ENCODE measurements around the gene EPB42.

DNA sequence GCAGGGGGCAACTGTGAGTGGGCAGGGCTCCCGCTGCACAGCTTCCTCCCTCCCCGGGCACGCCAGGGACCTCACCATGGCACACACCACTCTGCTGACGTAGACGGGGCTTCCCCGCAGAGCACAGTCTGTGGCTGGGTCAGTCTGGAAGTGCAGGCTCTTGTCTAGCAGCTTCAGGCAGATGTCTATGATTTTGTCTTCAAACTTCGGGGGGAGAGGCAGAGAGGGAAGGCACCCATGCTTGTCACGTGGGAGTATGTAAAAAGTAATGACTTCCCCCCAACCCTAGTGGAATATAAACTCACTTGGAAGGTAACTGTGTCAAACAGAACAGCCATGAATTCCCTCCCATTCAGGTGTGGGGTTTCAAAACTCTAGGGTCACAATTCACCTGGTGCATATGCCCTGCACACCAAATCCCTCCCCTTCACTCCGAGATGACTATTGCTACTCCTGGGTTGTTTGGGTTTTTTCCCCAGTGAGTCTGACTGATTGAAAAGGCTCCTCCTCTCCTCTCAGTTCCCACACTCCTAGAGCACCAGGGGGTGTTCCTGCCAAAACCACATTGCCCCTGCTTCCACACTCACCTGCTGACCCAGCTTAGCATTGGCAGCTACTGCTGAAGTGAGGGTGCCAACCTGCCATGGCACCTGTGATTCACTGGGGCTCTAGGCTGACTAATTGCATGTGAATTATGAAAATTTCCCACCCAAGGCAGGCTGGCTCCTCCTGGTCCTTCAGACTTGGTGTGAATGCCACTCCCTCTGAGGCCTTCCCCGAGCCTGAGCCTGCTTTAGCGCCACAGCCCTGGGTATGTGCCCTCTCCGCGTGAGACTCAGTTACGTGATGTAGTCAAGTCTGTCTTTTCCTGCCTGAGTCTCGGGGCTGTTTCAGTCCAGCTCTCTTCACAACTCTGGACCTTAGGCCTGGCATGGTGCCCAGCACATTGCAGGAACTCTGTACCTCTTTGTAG lies 32.9 kb upstream of the EPB42 start:
- TF ChIP-seq, protein P1, sequence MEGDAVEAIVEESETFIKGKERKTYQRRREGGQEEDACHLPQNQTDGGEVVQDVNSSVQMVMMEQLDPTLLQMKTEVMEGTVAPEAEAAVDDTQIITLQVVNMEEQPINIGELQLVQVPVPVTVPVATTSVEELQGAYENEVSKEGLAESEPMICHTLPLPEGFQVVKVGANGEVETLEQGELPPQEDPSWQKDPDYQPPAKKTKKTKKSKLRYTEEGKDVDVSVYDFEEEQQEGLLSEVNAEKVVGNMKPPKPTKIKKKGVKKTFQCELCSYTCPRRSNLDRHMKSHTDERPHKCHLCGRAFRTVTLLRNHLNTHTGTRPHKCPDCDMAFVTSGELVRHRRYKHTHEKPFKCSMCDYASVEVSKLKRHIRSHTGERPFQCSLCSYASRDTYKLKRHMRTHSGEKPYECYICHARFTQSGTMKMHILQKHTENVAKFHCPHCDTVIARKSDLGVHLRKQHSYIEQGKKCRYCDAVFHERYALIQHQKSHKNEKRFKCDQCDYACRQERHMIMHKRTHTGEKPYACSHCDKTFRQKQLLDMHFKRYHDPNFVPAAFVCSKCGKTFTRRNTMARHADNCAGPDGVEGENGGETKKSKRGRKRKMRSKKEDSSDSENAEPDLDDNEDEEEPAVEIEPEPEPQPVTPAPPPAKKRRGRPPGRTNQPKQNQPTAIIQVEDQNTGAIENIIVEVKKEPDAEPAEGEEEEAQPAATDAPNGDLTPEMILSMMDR (IDR thresholded peaks at IDR 0.05): no peak
- TF ChIP-seq EP300 (IDR thresholded peaks at IDR 0.05): no peak
